ENCODE measurements around the gene IWS1.

Gene IWS1

GRCh38 chr2:127490283-127490682 is 36.0 kb downstream of the IWS1 start:
- DNase-seq (ENCODE audit: low spot score): no peak

- no peak for DNase-seq (ENCODE audit: low spot score)
These were observed 39.8 kb downstream of the IWS1 start for GRCh38 chr2:127486247-127487058.

GRCh38 chr2:127485694-127486071 is 40.6 kb downstream of the IWS1 start:
- DNase-seq (ENCODE audit: low spot score): no peak

DNA sequence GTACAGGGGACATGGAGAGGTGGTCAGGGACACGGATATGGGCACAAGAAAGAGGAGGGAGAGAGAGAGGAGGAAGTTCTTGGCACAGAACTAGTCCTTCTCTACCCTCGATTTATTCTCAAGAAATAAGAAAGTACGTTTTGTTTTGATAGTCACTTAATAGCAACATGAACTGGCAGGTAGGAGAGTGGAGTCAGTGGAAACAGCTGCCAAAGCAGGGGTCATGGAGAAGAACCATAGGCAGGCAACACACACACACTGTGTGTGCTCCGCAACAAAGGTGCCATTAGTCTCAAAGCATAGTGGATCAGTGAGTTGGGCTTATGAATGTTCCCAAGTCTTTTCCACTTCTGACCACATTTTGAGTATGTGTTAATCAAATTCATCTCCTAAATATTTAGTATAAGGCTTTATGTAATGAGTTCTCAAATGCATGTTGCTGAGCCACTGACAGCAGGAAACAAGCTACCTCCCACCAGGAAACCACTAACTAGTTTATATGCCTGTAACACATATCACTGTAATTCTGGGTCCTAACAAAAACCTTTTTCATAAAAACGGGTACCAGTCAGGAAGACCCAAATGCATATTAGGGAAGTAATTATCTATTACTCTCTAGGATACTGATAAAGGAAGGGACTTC is 41.1 kb downstream of the IWS1 start:
- no peak for DNase-seq (ENCODE audit: low spot score)

GRCh38 chr2:127482031-127482430 is 44.3 kb downstream of the IWS1 start:
- DNase-seq (ENCODE audit: low spot score): no peak

GRCh38 chr2:127479866-127480743 is 46.2 kb downstream of the IWS1 start:
- DNase-seq (ENCODE audit: low spot score): no peak

- peak; percentile 47 for DNase-seq (ENCODE audit: low spot score)
These were observed 47.0 kb downstream of the IWS1 start for GRCh38 chr2:127479219-127479825.

DNA sequence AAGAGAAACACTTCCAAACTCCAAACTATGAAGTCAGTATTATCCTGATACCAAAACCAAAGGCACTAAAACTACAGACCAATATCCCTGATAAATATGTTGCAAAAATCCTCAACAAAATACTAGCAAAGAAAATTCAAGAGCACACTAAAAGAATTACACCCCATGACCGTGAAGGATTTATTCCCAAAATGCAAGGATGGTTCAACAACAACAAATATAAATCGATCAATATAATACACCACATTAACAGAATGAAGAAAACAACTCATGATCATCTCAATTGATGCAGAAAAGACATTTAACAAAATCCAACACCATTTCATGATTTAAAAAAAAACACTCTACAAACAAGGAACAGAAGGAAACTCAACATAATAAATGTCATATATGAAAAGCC is 50.5 kb downstream of the IWS1 start:
- no peak for DNase-seq (ENCODE audit: low spot score)

GRCh38 chr2:127472268-127472667 is 54.0 kb downstream of the IWS1 start:
- DNase-seq (ENCODE audit: low spot score): no peak

- no peak for DNase-seq (ENCODE audit: low spot score)
These were observed 54.9 kb downstream of the IWS1 start for GRCh38 chr2:127471286-127471988.

GRCh38 chr2:127469974-127470373 is 56.3 kb downstream of the IWS1 start:
- no peak for DNase-seq (ENCODE audit: low spot score)

- no peak for DNase-seq (ENCODE audit: low spot score)
These were observed 57.2 kb downstream of the IWS1 start for GRCh38 chr2:127469051-127469450.

- DNase-seq (ENCODE audit: low spot score): no peak
These were observed 61.0 kb downstream of the IWS1 start for GRCh38 chr2:127465258-127465657.

- DNase-seq (ENCODE audit: low spot score): no peak
These were observed 61.6 kb downstream of the IWS1 start for GRCh38 chr2:127464470-127465257.

DNA sequence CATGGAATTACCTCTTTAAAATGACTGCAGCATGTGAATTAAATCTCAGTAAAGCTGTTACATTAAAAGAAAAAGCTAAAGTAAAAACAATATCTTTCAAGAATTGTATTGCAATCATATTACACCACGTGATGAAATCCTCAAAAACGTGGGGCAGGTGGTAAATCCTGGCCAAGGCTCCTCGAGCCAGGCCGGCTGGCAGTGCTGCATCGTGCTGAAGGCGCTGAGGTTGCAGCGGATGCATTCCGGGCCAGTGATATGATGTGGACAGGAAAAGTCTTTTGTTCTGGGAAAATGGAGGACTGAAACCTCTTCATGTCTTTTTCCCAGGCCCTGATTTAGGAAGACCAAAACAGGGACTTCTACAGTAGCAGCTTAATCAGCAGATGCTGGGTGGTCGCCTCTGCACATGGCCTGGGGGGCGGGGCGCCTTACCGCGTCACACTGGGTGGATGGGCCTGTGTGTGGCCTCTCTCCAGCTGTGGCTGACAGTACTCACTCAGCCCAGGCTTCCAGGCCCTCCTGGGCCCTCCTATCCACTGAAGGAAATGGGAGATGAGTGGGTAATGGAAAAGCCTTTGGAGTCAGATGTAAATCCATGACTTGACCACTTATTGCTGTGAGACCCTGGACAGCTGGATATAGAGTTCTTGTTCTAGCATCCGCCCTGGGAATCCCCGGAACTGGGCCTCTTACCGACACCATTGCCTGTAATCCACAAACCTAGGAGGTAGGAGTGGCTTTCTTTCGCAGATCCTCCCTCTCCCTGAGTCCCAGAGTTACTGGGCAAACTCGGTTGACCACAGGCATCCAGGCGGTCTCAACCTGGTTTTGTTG is 62.9 kb downstream of the IWS1 start:
- DNase-seq (ENCODE audit: low spot score): no peak

- no peak for DNase-seq (ENCODE audit: low spot score)
These were observed 63.8 kb downstream of the IWS1 start for GRCh38 chr2:127462461-127462860.

- no peak for DNase-seq (ENCODE audit: low spot score)
These were observed 69.3 kb downstream of the IWS1 start for GRCh38 chr2:127456960-127457359.

- DNase-seq (ENCODE audit: low spot score): no peak
These were observed 70.5 kb downstream of the IWS1 start for GRCh38 chr2:127455566-127456493.
